Activated effector memory CD4-positive, alpha-beta T cell treated with Interleukin-2 at 50 U/mL for 16 hours (primary cell): ENCODE results near the gene FMO3.

Experiments
- DNase-seq: peaks from one replicate; pipeline ENCODE4 v3.0.0-alpha.2; 2020

FMO3 gene

GRCh38 chr1:171160639-171161354 lies 70.1 kb downstream of the FMO3 start:
- DNase-seq, result no peak

- no peak for DNase-seq
These were observed 70.7 kb downstream of the FMO3 start for GRCh38 chr1:171161431-171161830.

- no peak for DNase-seq
These were observed 75.7 kb downstream of the FMO3 start for GRCh38 chr1:171166361-171166760.
